ENCODE data around the gene OGFOD3. TPM values are rescaled to one million over a fixed set of nuclear protein-coding genes. Genes with fewer than 3 reads are reported as not detected.

OGFOD3 gene
- total and polyA plus RNA-seq, 2 donors (not counting 3 experiments of a cell fraction or from before 2014, with no cell fraction given): 31.7 to 34.8 TPM

- H3K4me3 ChIP-seq (replicated peaks in 1 of 3; ENCODE audit: insufficient read depth in 1 of 3, low read depth in 1 of 3, low read length in 3 of 3): no peak overlapping the region
- POLR2A ChIA-PET: no interaction called here
- H3K9ac ChIP-seq (replicated peaks; ENCODE audit: extremely low read depth, insufficient read depth, low read length): no peak overlapping the region
- no peak for DNase-seq (ENCODE audit: low read depth, low spot score)
- no peaks in the 10 kb centered on the region for H4K20me1 ChIP-seq (replicated peaks; ENCODE audit: control insufficient read depth, extremely low read depth, insufficient read depth, low read length)
- H3K9me3 ChIP-seq (replicated peaks; ENCODE audit: control insufficient read depth, insufficient read depth, low read length): no peaks in the 10 kb centered on the region
- TF ChIP-seq JUN (IDR thresholded peaks at IDR 0.05; ENCODE audit: borderline replicate concordance, insufficient read depth, insufficient read length, low read depth): no peak
- intact Hi-C loops (cut with micrococcal nuclease) (no loop called here), dilution Hi-C loops (cut with MboI; ENCODE audit: extremely low pct_ligation_motif_present, low sequenced_read_pairs) (no loop called here)
- no peaks in the 10 kb centered on the region for H3K4me1 ChIP-seq (ENCODE audit: control insufficient read depth, extremely low read depth, insufficient read depth, low read length)
- no TSS peak for BruUV-seq (replicated peaks)
- no peaks in the 10 kb centered on the region for H3K9me1 ChIP-seq (replicated peaks; ENCODE audit: control insufficient read depth, extremely low read depth, insufficient read depth, low read length)
- no peaks in the 10 kb centered on the region for H3K27me3 ChIP-seq (ENCODE audit: control insufficient read depth in 2 of 2, insufficient read depth in 2 of 2, low read length in 2 of 2)
- H3K27ac ChIP-seq (ENCODE audit: insufficient read depth, low read depth, low read length): no peak overlapping the region
- H2AFZ ChIP-seq (ENCODE audit: low read depth, low read length): no peak overlapping the region
- no peaks in the 10 kb centered on the region for H3K79me2 ChIP-seq (ENCODE audit: control insufficient read depth, insufficient read depth, low read length)
- CTCF ChIA-PET: interaction anchor here (1.0 kb wide), 1 partner anchor 27 kb away, joined by 3 read pairs; no protein-coding TSS in a partner anchor
- no peaks in the 10 kb centered on the region for H3K36me3 ChIP-seq (ENCODE audit: control insufficient read depth in 2 of 2, extremely low read depth in 1 of 2, insufficient read depth in 2 of 2, low read length in 2 of 2)
- FAIRE-seq: no peak
- H3K4me2 ChIP-seq (ENCODE audit: insufficient read depth, low read length): no peak overlapping the region
Observed at GRCh38 chr17:82397449-82398335, 20.7 kb downstream of the OGFOD3 start.

DNA sequence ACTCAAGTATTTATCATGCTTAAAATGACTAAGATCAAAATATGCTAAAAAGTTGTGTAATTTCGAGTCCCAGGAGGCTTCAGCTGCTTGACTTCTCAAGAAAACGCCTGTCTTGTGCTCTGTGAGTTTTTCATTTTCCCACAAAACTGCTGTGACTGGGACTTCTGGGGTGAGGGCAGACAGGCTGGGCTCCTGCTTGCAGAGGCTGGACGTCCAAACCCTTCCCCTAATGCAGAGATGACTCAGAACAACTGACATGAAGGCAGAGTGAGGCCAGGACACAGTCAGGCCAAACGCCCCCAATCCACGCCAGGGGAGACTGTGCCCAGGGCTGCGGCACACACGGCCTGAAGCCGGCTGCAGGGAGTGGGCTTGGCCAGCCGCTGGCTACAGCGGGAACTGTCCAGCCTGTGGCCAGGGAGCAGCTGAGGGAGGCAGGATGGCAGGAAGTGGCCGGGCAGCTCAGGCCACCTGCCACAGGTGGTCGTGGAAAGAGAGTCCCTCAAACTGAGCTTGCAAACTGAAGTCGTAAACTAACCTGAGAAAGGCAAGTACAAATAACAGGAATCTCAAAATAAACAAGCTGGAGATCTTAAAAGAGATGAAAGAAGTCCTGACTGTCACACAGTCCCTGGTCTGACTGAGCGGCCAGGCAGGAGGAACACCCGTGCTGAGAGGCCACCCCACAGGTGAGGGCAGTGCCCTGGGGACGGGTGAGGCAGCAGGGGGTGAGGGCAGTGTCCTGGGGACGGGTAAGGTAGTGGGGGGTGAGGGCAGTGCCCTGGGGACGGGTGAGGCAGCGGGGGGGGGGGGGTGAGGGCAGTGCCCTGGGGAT lies 21.6 kb downstream of the OGFOD3 start:
- Histone ChIP-seq H3K27ac (ENCODE audit: insufficient read depth, low read depth, low read length) (no peak overlapping the region), H3K9me3 (replicated peaks; ENCODE audit: control insufficient read depth, insufficient read depth, low read length) (no peaks in the 10 kb centered on the region), H2AFZ (ENCODE audit: low read depth, low read length) (no peak overlapping the region), H3K4me2 (ENCODE audit: insufficient read depth, low read length) (no peak overlapping the region), H3K36me3 (ENCODE audit: control insufficient read depth in 2 of 2, extremely low read depth in 1 of 2, insufficient read depth in 2 of 2, low read length in 2 of 2) (no peaks in the 10 kb centered on the region), H4K20me1 (replicated peaks; ENCODE audit: control insufficient read depth, extremely low read depth, insufficient read depth, low read length) (no peaks in the 10 kb centered on the region), H3K9me1 (replicated peaks; ENCODE audit: control insufficient read depth, extremely low read depth, insufficient read depth, low read length) (no peaks in the 10 kb centered on the region), H3K27me3 (ENCODE audit: control insufficient read depth in 2 of 2, insufficient read depth in 2 of 2, low read length in 2 of 2) (no peaks in the 10 kb centered on the region), H3K4me3 (replicated peaks in 1 of 3; ENCODE audit: insufficient read depth in 1 of 3, low read depth in 1 of 3, low read length in 3 of 3) (no peak overlapping the region), H3K9ac (replicated peaks; ENCODE audit: extremely low read depth, insufficient read depth, low read length) (no peak overlapping the region), H3K4me1 (ENCODE audit: control insufficient read depth, extremely low read depth, insufficient read depth, low read length) (no peaks in the 10 kb centered on the region), H3K79me2 (ENCODE audit: control insufficient read depth, insufficient read depth, low read length) (no peaks in the 10 kb centered on the region)
- no peak for DNase-seq (ENCODE audit: low read depth, low spot score)
- no TSS peak for BruUV-seq (replicated peaks)
- dilution Hi-C loops (cut with MboI; ENCODE audit: extremely low pct_ligation_motif_present, low sequenced_read_pairs) (no loop called here), intact Hi-C loops (cut with micrococcal nuclease) (no loop called here)
- TF ChIP-seq EZH2 (IDR thresholded peaks at IDR 0.05; ENCODE audit: borderline replicate concordance, low read depth, low read length, severe bottlenecking): no peak
- no peak for TF ChIP-seq FOS (IDR thresholded peaks at IDR 0.05; ENCODE audit: borderline replicate concordance, insufficient read depth, low read length)
- TF ChIP-seq, protein P1, sequence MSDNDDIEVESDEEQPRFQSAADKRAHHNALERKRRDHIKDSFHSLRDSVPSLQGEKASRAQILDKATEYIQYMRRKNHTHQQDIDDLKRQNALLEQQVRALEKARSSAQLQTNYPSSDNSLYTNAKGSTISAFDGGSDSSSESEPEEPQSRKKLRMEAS (IDR thresholded peaks at IDR 0.05; ENCODE audit: insufficient read depth, insufficient read length): no peak
- no peak for TF ChIP-seq POLR2AphosphoS5 (IDR thresholded peaks at IDR 0.05; ENCODE audit: insufficient read depth, low read depth, low read length)
- no peak for TF ChIP-seq JUN (IDR thresholded peaks at IDR 0.05; ENCODE audit: borderline replicate concordance, insufficient read depth, insufficient read length, low read depth)
- no peak for TF ChIP-seq MYC (IDR thresholded peaks at IDR 0.05; ENCODE audit: low read depth, low read length)
- TF ChIP-seq POLR2A (IDR thresholded peaks at IDR 0.05; ENCODE audit: low read depth, low read length): no peak
- TF ChIP-seq, protein P2, sequence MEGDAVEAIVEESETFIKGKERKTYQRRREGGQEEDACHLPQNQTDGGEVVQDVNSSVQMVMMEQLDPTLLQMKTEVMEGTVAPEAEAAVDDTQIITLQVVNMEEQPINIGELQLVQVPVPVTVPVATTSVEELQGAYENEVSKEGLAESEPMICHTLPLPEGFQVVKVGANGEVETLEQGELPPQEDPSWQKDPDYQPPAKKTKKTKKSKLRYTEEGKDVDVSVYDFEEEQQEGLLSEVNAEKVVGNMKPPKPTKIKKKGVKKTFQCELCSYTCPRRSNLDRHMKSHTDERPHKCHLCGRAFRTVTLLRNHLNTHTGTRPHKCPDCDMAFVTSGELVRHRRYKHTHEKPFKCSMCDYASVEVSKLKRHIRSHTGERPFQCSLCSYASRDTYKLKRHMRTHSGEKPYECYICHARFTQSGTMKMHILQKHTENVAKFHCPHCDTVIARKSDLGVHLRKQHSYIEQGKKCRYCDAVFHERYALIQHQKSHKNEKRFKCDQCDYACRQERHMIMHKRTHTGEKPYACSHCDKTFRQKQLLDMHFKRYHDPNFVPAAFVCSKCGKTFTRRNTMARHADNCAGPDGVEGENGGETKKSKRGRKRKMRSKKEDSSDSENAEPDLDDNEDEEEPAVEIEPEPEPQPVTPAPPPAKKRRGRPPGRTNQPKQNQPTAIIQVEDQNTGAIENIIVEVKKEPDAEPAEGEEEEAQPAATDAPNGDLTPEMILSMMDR (IDR thresholded peaks at IDR 0.05; ENCODE audit: extremely low read depth in 1 of 2, insufficient read depth in 1 of 2, low read depth in 1 of 2, low read length in 2 of 2): no peak
- TF ChIP-seq GATA2 (IDR thresholded peaks at IDR 0.05; ENCODE audit: insufficient read depth, insufficient read length, low read depth, low read length): no peak
- FAIRE-seq: no peak
- ChIA-PET CTCF (interaction anchor here (1.0 kb wide), 1 partner anchor 28 kb away, joined by 3 read pairs; no protein-coding TSS in a partner anchor), POLR2A (no interaction called here)

Data from endothelial cell of umbilical vein (primary cell).